HG02970 (cell line): ENCODE data around the gene SYNGR4.

Experiments used
- ATAC-seq: cut with Tn5 transposase; IDR thresholded peaks from one replicate; pipeline ENCODE4 v1.9.1; 2021; ENCODE audit warnings: mild to moderate bottlenecking, moderate library complexity, moderate number of reproducible peaks; ENCODE audit not compliant: unreplicated experiment, low FRiP score

SYNGR4 gene

DNA sequence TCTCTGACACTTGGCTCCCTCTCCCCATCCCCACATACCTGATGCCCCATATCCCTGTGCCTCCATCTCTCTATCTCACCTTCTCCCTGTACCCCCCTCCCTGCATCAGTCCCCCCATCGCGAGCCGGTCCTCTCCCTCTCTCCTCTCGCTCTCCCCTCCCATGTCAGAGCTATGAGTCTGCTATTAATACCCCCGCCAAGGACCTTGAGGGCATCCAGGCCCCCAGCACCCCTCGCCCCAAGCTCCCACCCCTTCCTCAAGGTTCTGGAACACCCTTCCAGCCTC is 30.9 kb downstream of the SYNGR4 start:
- ATAC-seq: no peak

DNA sequence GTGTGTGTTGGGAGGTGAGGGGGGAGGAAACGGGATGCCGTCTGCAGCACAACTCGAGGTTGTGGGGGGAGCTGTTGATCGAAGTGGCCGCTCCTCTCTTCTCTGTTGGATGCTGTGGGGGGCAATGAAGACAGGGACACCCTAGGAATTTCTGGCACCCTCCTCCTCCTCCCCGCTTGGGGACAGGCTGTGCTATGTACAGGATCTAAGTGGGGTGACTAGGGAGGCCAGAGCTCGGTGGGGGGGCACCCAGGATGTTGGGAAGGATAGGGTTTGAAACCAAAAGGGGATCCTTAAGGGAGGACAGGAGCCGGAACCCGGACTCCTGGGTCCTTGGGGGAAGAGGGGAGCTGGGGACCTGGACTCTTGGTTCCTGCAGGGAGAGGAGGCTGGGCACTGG is 31.3 kb downstream of the SYNGR4 start:
- no peak for ATAC-seq

DNA sequence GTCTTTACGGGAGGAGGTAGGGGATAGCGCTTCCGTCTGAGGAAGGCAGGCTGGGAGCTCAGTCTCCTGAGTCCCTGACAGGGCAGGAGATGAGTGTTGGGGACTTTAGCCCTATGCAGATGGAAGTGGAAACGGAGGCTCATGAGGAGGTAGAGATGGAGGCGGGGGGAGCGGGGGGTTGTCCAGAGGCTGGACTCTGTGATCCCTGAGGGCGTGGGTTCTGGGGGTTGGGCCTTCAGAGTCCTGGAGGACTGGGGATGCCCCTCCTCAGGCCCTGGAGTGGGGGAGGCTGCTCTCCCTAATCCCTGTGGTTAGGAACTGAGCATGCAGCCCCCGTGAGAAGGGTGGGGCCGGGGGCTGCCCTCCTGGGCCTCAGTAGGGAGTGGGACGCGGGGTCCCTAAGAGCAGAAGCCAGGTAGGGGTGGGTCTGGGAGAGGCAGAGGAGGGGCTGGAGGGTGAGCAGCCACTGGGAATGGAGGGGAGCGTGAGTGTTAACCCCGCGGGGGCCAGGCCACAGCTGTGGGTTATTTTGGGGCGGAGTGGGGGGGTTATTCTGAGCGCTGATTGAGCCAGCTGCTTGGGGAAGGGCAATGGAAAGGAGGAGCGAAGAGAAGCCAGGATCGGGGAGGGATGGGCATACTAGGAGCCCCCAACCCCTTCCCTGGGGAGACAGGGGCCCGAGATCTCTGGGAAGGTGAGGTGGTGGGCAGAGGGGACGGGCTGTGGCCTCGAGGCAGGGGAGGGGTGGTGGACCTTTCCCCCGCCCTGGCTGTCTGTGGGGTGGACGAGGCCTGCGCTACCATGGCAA is 32.1 kb downstream of the SYNGR4 start:
- no peak for ATAC-seq

DNA sequence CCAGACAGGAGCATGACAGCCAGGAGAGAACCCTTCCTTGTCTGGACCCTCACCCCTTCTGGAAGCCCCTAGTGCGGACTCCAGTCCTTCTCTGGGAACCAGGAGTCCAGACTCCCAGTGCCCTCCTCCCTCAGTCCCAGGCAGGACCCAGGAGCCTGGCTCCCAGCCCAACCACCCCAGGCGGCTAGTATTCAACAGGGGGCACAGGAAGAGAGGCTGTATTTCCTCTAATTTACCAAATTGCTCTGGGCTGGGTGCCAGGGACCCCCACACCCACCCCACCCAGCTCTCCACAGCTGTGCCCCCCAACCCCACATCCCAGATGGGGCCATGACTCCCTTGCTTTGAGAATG is 32.6 kb downstream of the SYNGR4 start:
- no peak for ATAC-seq

DNA sequence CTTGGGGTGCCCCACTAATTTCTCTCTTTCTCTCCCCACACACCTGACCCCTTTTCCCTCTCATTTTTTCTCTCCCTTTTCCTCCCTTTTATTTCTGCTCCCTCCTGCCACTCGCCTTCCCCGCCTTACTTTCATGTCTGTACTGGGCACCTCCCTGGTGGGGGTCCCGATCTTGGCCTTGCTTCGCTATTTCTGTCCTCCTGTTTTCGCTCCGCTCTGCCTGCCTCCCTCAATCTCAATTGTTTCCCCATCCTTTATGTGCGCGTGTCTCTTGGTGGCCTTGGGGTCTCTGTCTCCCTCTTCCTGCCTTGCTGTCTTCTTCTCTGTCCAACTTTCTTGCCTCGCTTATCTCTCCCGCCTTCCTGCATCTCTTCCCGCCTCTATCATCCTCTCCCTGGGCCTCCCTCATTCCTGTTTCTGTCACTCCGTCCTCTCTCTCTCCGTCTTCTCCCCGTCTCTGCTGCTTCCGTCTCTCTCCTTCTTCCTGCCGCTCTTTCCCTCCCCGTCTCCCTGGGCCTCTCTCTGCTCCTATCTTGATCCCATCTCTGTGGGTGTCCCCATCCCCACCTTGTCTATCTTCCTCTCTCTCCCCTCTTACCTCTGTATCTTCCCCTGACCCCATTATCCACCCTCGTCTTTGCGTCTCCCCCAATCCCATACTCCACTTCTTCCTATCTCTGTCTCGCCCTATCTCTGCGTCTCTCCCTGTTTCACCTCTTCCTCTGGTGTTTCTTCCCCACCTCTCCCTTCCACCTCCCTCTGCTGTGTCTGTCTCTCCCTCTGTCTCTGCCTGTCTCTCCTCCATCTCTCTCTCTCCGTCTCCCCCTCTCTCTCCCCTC is 33.3 kb downstream of the SYNGR4 start:
- no peak for ATAC-seq

DNA sequence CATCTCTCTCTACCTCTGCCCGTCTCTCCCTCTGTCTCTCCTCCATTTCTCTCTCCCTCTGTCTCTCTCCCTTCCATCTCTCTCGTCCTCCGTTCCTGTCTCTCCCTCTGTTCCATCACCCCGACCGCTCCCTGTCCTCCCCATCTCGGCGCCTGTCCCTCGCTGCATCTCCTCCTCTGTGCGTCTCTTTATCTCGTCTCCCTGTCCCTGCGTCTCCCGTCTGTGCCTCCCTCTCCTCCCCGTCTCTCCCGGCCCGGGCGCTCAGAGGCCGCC is 33.9 kb downstream of the SYNGR4 start:
- no peak for ATAC-seq

DNA sequence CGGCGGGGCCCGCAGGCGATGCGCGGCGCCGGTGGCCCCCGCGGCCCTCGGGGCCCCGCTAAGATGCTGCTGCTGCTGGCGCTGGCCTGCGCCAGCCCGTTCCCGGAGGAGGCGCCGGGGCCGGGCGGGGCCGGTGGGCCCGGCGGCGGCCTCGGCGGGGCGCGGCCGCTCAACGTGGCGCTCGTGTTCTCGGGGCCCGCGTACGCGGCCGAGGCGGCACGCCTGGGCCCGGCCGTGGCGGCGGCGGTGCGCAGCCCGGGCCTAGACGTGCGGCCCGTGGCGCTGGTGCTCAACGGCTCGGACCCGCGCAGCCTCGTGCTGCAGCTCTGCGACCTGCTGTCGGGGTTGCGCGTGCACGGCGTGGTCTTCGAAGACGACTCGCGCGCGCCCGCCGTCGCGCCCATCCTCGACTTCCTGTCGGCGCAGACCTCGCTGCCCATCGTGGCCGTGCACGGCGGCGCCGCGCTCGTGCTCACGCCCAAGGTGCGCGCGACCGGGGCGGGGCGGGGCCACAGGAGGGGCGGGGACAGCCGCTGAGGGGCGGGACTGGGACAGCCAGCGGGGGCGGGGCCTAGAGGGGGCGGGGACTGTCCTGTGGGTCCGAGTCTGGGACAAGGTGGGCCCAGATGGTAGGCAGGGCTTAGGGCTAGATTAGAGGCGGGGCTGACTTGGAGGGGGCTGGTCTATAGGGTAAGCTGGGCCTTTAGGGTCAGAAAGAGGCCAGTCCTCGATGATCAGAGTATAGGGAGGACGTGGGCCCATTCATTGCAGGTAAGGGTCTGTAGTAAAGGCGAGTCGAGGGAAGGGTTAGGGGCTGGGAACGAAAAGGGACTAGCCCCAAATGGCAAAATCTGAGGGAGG is 34.4 kb downstream of the SYNGR4 start:
- peak; percentile 60 for ATAC-seq

DNA sequence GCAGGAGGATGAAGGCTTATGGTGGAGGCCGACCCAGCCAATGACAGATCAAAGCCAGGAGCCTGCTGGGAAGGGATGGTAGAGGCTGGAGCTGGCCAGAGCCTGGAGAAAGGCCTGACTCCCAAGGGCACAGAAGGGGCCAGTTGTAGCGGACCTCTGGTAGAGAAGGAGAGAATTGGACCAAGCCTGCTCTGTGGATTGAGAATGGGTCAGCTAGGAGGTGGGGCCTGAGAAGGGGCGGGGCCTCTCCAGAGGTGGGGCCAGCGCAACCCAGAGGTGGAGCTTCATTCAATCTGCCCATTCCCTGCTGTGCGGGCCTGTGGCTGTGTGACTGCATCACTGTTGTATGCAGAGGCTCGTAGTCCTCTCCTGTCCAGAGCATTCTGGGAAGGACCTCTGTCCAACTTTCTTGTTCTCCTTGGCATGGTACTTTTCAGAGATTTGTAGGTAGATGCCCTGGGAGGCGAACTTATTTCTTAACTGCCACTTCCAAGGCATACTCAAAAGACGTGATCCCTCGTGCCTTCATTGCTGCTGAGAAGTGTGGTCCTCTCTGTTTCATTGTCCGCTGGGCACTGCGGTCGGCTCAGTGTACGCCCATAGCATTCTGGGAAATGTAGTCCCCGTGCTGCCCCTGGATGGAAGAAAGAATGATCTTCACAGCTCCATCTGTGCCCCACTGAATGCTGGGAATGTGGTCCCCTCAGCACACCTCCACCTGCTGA is 36.0 kb downstream of the SYNGR4 start:
- no peak for ATAC-seq

DNA sequence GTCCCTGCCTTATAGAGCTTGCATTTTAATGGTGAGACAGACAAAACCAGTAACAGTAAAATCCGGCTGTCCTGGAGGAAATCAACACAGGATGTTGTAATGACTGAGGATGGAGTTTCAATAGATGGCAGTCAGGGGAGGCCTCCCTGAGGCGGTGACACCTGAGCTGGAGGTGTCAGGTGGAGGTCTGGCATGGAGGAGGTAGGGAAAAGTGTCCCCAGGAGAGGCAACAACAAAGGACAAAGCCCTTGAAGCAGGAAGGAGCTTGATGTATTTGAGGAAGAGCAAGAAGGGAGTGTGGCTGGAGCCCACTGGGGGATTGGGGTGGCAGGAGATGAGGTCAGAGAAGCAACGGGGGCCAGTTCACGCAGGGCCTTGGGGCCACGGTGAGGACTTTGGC is 37.1 kb downstream of the SYNGR4 start:
- ATAC-seq: no peak

DNA sequence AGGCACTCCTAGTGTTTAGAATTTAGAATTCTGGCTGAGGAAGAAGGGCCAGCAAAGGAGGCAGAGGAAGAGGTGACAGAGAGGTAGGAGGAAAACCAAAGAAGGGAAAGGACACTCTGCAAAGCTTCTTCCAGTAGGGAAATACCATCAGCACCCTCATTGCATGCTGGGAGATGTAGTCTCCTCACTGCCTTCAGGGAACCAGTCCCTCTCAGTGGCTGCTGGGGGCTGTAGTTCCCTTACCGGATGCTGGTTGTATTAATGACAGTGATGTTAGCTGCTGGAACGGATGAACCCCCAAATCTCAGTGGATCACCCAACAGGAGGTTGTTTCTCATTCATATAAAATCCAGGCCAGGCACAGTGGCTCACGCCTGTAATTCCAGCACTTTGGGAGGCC is 39.4 kb downstream of the SYNGR4 start:
- no peak for ATAC-seq

DNA sequence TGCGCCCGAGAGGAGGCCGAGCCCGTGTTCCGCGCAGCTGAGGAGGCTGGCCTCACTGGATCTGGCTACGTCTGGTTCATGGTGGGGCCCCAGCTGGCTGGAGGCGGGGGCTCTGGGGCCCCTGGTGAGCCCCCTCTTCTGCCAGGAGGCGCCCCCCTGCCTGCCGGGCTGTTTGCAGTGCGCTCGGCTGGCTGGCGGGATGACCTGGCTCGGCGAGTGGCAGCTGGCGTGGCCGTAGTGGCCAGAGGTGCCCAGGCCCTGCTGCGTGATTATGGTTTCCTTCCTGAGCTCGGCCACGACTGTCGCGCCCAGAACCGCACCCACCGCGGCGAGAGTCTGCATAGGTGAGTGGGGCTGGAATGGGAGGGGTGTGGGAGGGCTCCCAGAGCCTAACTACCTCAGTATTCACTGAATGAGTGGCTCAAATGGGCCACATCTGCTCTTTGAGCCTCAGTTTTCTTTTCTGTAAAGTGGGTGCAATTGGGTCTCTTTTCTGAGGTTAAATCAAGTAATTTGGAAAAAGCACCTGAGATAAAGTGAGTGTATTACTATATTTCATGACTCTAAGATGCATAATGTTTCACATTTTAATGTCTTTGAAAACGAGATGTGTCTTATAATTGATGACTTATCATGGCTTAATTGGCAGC is 41.0 kb downstream of the SYNGR4 start:
- no peak for ATAC-seq

DNA sequence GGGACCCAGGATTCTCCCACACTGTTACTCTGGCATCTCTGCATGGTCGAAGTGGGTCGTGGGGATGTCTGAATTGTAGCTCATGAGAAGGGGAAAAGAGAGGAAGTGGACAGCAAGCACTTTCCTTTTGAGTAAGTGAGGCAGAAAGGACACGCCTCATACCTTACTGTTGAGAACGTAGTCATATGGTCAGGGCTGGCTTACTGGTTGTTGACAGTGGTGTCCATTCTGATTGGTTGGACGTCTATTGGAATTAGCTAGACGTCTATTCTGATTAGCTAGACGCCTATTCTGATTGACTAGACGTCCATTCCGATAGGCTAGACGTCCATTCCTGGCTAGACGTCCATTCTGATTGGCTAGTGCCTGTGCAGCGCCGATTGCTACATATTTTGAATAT is 41.7 kb downstream of the SYNGR4 start:
- no peak for ATAC-seq

DNA sequence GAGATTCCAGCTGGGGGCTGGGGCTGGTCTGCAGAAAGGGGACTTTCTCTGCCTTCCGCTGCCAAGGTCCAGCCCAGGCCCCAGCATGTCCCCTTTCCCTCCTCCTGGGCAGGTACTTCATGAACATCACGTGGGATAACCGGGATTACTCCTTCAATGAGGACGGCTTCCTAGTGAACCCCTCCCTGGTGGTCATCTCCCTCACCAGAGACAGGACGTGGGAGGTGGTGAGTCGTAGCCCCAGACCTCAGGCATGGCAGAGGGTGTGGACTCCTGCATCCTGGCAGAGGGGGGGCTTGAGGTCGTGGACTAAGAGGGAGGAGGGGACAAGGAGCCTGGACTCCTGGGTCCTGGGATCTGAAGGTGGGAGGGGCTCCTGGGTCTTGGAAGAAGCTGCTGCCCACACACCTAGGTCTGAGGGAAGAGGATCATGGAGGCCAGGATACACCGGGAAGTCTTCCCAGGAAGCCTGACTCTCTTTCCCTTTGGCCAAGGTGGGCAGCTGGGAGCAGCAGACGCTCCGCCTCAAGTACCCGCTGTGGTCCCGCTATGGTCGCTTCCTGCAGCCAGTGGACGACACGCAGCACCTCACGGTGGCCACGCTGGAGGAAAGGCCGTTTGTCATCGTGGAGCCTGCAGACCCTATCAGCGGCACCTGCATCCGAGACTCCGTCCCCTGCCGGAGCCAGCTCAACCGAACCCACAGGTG is 49.9 kb downstream of the SYNGR4 start:
- ATAC-seq: no peak

DNA sequence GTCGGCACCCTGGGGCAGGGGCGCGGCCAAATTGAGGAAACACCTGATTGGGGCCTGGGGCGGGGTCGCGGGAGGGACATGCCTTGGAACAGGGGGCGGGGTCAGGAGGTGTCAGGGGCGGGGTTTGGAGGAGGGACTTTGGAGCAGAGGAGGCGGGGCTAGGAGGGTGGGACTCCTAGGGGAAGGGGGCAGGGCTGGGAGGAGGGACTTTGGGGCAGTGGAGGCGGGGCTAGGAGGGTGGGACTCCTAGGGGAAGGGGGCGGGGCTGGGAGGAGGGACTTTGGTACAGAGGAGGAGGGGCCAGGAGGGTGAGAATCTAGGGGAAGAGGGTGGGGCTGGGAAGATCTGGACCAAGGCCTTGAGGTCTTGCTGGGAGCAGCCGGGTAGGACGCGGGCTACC is 51.2 kb downstream of the SYNGR4 start:
- ATAC-seq: no peak

DNA sequence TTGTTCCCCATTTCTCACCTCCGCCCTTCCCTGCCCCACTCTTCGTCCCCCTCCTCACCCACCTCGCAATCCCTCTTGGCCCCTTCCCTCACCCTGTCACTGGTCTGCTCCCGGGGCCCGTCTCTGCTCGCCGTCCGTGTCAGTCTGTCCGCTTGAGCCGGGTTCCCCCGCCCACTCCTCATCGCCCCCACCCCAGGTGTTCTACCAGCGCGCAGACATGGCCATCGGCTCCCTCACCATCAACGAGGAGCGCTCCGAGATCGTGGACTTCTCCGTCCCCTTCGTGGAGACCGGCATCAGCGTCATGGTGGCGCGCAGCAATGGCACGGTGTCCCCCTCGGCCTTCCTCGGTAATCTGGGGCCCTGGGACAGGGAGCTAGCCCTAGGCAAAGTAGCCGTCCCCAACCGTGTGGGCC is 51.6 kb downstream of the SYNGR4 start:
- no peak for ATAC-seq

DNA sequence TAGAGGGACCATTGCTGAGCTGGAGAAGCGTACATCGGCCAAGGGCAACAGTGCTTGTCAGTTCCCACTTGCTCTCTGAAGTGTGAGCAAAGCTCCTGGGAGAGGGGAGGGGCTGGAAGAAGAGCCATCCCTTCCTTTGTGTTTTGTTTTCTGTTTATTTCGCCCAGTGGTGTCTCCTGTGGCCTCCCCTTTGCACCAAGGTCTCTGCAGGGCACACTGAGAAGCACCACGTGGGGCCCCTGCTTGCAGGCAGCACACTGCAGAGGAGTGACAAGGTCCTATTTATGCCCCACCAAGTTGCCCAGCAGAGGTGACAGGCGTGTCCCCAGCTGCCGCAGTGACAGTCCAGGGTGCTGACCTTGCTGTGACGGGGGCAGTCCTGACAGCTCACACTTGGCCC is 53.3 kb downstream of the SYNGR4 start:
- no peak for ATAC-seq

DNA sequence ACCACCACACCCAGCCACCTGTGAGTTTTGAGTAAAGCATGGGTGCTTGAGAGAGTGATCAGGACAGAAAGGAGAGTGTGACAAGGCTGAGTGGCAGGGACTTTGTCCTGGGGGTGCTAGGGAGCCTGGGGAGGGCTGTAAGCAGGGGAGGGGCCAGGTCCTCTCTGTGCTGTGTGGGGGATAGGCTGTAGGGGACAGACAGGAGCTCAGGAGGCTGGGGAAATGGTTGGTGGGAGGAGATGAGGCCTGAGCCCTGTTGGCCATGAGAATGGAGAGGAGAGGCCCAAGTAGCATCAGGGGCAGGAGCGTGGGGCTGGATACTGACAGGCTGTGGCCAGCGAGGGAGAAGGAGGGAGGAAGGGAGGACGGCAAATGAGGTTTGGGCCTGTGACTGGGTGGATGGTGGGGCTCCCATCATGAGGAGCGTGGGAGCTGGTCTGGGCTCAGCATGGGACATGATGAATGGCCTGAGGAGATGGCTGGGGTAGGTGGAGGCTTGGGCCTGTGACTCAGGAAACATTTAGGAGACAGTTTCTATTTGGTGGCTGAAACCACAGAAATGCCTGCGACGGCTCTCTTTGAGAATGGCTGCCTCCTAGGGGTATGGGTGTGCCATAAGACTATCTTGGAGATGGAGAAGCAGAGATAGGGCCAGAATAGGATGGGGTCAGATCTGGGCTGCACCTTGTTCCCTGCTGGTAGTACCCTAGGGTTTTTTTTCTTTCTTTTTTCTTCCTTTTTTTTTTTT is 54.3 kb downstream of the SYNGR4 start:
- no peak for ATAC-seq

DNA sequence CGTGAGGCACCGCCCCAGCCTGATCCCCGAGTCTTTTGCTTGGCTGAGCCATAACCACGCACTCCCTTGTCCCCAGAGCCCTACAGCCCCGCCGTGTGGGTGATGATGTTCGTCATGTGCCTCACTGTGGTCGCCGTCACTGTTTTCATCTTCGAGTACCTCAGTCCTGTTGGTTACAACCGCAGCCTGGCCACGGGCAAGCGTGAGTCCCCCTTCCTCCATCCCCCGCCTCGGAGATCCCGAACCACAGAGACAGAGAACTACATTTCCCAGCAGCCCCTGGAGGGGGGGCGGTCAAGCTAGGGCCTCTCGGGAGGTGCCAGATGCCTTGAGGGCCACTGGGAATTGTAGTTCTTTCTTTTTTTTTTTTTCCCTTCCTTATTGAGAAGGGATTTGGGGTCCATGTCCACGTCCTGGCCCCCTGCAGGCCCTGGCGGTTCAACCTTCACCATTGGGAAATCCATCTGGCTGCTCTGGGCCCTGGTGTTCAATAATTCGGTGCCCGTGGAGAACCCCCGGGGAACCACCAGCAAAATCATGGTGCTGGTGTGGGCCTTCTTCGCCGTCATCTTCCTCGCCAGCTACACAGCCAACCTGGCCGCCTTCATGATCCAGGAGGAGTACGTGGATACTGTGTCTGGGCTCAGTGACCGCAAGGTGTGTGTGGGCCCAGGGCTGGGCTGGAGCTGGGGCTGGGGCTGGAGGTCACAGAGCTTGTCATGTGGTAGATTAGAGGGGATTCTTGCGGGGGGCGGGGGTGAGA is 55.2 kb downstream of the SYNGR4 start:
- no peak for ATAC-seq
